Left lobe of liver (tissue), 2 donors: ENCODE results near the gene TMC8. TPM values are rescaled to one million over a fixed set of nuclear protein-coding genes. Genes with fewer than 3 reads are reported as not detected.

Source experiments
- ATAC-seq: fragments of 200-7000 bp; cut with Tn5 transposase; one replicate; pipeline ENCODE4 v1.9.1; 2020; ENCODE audit warnings: mild to moderate bottlenecking, moderate library complexity
- DNase-seq: peaks from one replicate; pipeline ENCODE4 v3.0.0-alpha.2; 2020; ENCODE audit warnings: low spot score
- total RNA-seq: library from RNA; stranded (reverse); gene quantifications from one replicate; pipeline ENCODE4 v1.2.1, GENCODE V29; 2021
- donor health status: DM: no; HTN: no; CAD: no; lungs with moderate emphysema.
- donor health status: DM: no; HTN: yes; CAD: no.

Gene TMC8
- total RNA-seq, 1 donor from 2014 or later = 3.9 TPM

DNA sequence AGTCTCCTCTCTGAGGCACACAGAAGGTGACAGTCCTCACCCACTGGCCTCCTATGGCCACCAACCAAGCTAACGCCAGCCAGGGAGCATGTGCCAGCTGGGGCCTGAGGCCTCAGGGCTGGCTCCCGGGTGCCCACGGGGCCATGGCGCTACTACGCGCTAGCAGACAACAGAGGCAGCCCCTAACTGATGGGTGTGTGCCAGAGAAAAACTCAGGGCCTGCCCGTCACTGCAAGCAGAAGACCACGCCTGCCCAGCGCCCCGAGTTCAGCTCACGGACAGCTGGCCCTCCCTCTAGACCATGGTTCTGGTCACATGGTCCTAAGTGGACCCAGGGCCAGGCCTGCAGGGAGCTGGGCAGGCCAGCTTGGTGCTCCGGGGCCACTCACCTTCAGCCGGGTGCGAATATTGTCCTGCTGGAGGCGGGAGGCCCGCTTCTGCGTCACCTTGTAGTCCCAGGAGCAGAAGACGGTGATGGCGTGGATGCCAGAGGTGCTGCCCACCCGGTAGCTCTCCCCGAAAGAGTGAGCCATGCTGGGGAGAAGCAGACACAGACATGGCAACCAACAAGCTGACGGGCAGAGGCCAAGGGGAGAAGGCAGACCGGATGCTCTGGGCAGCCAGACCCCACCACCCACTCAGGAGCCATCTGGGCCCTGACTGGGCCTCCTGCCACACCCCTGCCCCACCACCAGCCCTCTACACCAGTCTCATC is 8.2 kb upstream of the TMC8 start:
- no peak for ATAC-seq

DNA sequence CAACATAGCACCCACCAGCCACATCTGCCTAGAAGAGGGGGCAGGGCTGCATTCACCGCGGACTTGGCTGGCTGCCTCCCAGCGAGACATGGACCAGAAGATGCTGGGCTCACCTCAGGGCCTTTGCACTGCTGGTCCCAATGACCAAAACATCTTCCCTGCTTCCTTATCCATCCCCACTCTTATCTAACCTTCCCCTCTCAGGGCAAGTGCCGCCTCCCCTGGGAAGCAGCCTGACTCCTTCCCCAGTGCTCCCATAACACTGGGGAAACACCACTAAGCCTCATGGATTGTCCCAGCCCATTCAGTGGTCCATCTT is 7.7 kb upstream of the TMC8 start:
- ATAC-seq (no peak), DNase-seq (no peak)

More for the DNA sequence above, 8.2 kb upstream of the TMC8 start:
- DNase-seq = no peak

DNA sequence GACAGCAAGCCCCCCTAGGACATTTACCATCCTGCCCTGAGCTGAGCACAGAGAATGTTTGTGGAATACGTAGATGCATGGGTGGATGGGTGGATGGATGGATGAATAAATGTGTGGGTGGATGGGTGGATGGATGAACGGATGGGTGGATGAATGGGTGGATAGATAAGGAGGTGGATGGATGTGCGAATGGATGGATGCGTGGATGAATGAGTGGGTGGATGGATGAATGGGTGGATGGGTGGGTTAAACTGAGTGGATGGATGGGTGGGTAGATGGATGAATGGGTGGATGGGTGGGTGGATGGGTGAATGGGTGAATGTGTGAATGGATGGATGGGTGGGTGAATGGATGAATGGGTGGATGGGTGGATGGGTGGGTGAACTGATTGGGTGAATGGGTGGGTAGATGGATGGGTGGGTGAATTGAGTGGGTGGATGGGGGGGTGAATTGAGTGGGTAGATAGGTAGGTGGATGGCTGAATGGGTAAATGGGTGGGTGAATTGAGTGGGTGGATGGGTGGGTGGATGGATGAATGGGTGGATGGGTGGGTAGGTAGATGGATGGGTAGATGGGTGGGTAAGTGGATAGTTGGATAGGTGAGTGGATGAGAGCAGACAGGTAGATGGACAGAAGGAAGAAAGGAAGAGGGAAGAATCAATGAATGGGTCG is 7.2 kb upstream of the TMC8 start:
- ATAC-seq (no peak), DNase-seq (no peak)

DNA sequence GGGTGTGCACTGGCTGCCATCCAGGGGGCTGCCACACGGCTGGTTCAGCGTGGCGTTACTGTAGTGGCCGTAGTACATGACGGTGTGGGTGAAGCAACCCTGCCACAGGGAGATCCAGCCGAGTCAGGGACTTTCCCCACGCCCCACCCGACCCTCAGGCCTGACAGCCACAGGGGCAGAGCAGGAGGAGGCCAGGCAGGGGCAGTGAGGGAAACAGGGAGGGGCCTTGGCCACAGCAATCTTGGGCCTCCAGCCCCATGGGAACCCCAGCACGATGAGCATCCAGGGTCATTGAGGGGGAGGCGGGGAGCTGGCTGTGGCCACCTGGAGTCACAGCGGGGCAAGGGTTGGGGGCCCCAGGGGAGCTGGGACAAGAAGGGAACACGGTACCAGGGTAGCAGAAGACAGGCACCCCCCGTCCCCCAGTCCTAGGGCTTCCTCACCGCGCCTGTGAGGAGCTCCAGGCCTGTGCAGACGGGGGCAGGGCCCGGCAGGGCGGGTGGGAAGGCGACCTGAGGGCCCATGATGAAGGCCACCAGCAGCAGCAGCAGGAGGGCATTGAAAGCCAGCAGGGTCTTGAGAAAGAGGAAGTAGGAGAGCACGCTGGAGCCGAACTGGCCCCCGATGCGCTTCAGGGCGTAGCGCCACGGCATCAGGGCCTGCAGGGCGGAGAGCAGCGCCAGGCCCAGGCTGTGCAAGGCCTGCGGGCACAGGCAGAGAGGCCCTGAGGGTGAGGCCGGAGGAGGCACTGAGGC is 6.3 kb upstream of the TMC8 start:
- DNase-seq = no peak
- no peak for ATAC-seq

DNA sequence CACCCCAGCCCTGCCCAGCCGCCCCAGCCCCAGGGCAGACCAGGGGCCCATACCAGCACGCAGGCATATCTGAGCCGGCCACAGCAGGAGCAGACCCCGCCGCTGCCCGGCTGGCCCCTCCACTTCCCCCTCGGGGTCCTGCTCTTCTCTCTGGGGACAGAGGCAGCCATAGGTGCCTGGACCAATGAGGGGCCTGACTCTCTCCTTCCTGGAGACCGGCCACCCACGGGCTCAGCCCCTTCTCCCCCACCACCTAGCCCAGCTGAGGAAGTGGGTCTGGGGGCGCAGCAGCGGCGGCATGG is 5.8 kb upstream of the TMC8 start:
- DNase-seq (no peak), ATAC-seq (no peak)

DNA sequence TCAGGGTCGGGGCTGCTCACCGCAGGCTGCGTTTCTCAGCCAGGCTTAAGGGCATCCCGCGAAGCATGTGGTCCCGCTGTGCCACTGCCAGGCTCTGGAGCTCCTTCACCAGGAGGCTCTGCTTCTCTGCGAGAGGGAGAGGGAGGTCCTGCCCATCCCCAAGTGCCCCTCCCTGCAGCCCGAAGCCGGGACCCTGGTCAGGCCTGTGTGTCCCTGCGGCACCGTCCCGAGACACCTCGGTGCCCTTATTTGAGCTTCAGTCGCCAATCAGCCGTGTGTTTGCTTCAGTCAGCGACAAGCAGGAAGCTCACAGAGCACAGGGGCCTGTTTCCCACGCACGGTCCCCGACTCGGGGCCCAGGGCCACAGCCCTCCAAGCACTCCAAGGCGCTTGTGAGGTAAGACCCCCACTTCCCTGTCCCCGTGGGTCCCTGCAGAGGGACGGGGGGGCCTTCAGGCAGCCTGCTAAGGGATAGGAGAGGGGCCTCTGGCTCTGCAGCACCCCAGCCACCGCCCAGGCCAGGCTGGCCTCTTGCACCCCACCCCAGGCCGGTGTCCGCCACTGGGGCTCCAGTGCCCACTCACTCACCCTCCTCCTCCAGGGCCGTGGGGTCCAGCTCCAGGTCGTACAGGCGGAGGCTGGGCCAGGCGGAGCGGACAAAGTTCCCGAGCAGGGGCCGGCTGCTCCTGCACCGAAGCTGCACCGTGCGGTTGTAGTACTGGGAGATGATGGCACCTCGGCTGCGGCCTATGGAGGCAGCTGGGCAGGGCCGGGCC is 5.2 kb upstream of the TMC8 start:
- ATAC-seq = no peak
- no peak for DNase-seq

DNA sequence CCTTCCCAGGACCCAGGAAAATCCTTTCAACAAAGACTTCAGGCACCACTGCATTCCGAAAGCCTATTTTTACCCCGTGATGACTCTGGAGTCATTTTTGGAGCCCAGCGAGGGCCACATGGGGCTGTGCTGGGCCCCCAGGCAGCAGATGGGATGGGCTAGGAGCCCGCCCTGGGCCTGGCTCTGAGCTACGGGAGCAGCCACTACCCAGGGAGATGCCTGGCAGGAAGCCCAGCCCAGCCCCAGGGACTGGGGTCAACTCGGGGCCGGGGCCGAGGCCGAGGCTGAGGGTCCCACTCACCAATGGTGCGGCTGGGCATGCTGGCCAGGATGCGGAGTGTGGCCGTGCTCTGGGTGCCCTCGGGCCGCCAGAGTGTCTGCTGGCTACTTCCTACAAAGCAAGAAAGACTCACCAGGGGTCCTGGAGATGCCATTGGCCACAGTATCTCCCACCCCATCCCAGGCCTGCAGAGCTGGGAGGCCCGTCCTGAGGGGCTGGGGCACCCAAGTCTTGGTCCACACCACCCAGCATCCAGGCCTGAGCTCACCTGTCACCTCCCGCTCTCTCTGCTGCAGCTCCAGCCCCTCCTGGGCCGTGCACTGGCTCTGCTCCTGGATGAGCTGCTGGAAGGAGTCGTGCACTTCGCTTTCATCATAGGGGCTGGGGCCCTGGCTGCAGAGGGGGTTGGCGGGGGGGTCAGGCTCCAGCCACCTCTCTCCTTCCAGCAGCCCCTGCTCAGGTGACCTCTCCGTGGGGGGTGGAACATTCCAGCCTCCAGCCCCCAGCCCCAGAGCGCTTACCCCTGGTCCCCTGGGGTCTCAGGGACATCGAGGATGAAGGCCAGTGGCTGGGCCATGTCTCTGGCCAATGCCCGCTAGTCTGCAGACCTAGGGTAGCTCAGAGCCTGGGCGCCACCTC is 4.3 kb upstream of the TMC8 start:
- ATAC-seq (no peak), DNase-seq (no peak)

DNA sequence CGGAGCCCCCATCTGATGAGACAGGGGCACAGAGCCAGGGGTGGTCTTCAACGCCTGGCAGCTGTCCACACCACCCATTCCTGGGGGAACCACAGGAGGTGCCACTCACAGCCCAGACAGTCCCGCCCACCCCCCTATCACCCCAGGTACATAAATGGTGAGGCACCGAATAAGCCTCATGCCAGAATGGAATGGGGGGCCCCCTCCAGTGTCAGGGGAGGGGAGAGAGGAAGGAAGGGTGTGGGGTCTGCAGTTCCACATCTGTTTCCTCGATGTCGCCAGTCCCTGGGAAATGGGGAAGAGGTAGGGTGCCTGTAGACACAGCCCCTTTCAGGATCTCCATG is 3.7 kb upstream of the TMC8 start:
- ATAC-seq (no peak), DNase-seq (no peak)

DNA sequence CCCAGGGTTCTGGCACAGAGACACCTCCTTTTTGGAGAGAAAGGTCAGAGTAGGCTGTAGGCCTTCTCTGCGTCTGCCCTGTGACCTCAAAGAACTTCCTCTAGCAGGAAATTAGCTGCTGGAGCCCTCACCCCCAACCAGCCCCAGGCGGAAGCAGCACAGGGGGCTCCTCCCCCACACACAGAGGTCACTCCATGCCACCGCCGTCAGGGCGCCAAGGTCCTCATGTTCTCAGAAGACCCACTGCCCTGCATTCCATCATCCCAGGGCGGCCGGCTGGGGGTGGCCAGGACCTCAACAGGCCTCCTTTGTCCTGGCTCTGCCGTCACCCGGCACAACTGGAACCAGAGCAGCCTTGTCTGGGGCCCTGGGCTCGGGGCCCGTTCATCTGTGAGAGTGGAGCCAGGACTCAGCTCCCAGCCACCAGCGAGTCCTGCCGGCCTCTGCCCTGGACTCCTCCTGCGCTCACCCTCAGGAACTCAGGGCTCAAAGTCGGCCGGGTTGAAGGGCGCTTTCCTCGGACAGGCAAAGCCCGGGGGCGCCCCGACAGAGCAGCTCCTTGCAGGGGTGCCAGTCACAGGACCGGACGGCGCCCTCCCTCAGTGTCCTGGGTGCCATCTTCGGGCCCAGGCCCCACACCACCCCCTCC is 3.2 kb upstream of the TMC8 start:
- ATAC-seq = peak; percentile 45
- peak; percentile 68 for DNase-seq

DNA sequence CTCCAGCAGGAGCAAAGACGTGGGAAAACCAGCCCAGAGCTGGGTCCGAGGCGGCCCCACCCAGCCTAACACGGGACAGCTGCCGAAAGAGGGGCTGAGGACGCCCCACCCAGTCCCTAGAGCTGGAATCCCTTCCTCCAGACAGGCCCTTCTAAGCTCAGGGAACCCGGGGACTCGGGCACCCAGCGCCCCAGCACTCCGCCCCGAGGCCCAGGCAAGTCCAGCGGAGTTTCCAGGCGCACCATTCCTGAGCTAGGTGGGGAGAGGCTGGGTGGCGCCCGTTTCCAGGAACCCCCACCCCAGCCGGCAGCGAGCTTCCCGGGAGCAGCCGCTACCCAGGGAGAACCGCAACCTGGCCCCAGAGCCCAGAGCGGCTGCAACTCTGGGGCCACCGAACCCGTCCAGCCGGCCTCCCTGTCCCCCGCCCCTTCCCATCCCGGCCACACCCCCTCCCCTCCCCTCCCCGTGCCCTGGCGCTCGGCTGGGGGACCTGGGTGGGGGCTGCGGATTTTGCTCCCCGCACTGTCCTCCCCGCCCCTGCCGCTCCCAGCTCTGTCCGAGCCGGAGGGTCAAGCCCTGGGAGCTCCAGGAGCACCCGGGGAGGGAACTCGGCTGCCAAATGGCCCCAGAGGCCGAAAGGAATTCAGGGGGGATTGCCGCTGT is 2.6 kb upstream of the TMC8 start:
- no peak for DNase-seq
- ATAC-seq = peak; percentile 35

DNA sequence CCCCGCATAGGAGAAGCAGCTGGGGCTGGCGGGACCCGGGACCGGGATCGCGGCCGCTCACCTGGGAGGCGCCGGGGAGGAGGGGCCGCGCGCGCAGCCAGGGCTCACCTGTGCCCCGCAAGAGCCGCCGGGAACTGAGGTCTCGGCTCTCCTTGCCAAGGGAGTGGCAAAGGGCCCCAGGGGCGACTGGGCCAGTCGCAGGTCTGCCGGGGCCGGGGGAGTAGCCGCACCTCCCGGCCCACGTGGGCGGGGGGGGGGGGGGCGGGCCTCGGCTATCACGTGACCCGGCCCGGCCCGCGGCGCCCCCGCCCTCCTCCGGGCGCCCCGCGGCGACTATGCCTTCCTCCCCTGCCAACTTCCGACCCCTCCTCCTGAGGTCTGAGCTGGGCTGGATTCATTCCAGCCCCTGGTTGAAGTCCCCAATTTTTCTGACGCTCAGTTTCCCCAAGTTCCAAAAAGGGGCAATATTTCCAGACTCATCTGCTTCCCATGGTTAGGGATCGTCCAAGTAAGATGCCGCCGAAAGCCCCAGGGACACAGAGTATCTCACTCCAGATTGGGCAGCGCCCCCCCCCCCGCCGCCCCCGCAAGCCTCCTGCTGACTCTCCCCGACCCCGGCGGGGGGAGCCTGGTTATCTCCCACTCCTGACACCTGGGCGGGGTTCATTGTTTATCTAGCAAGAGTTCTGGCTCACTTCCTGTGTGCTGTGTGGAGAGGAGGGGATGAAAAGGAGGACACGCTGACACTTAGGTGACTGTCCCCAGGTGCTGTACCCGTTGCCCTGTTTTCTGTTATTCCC is 1.8 kb upstream of the TMC8 start, which contains the start of gene TMC6:
TMC6 (minus strand) TSS at position 205 of the 800 bp plus-strand sequence. CDS start 1,923 bp downstream, outside the sequence.
- ATAC-seq (peak; percentile 42), DNase-seq (no peak)

DNA sequence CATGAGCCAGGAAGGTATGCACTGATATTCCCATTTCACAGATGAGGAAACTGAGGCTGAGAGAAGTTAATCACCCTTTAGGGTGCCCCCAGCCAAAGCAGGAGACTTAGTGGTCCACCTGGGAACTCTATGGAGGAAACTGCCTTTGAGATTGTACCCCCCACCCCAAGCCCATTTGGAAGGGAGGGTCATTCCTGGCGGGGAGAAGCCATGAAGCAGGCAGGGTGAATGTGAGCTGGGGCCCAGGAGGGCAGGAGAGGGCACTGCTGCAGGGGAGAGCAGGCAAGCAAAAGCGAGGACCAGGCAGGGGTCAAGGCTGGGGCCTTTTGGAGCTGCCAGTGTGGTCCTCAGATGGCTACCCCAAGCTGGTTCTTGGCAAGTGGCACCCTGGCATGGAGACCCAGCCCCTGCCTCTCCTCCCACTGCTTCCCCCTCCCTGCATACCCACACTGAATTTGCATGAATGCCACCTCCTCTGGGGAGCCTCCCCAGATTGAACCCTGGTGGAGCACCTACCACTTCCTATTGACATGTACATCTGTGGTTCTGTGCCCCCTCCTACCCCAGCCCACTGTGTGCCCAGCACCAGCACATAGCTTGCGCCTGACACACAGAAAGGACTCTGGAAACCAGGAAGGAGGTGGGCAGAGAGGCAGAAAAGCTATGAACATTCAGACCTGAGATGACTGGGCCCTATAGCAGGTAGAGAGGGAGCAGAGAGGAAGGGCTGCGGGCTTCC is 1.1 kb upstream of the TMC8 start:
- DNase-seq = no peak

DNA sequence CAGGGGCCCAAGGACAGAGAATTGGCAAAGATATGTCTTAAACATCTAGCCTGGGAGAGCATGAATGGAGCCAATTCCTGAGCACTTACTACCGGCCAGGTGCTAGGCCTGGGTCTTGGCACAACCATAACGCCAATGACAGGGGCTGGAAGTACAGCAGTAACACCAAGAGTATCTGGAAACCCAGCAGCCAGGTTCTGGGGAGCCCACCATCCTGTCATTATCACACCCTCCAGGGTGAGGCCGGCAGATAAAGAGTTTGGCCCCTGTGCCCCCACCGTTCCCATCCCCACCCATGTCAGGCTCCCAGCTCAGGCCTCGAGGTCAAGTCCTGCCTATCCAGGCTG is 508 bp upstream of the TMC8 start:
- DNase-seq = no peak
- ATAC-seq = no peak

More for the DNA sequence above, 1.1 kb upstream of the TMC8 start:
- ATAC-seq = no peak

DNA sequence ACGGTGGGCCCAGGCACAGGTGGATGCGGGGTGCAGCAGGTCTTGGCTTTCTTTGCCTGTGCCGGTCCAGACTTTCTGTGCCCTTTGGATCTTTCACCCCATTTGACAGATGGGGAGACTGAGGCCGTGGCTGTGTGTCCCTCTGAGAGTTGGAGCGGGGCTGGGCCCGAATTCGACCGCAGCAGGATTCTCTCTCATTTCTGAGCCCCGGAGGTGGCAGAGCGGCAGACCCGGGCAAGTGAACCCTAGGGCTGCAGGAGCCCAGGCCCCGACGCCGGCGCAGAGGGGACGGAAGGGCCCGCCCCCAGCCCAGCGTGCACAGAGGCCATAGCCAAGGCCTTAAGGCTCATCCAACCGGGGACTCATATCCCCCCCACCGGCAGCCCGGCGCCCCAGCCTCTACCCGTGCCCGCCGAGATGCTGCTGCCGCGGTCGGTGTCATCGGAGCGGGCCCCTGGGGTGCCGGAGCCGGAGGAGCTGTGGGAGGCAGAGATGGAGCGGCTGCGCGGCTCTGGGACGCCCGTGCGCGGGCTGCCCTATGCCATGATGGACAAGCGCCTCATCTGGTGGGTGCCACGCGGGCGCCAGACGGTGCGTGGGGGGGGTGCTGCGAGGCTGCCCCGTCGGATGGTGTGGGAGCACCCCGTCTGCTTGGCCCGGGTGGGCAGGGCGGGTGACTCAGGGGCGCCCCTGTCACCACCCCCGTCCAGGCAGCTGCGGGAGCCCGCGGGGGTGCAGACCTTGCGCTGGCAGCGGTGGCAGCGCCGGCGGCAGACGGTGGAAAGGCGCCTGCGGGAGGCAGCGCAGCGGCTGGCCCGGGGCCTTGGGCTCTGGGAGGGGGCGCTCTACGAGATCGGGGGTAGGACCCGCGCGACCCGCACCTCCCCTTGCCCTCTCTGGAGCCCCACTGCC is 857 bp downstream of the TMC8 start:
- ATAC-seq (no peak), DNase-seq (no peak)

DNA sequence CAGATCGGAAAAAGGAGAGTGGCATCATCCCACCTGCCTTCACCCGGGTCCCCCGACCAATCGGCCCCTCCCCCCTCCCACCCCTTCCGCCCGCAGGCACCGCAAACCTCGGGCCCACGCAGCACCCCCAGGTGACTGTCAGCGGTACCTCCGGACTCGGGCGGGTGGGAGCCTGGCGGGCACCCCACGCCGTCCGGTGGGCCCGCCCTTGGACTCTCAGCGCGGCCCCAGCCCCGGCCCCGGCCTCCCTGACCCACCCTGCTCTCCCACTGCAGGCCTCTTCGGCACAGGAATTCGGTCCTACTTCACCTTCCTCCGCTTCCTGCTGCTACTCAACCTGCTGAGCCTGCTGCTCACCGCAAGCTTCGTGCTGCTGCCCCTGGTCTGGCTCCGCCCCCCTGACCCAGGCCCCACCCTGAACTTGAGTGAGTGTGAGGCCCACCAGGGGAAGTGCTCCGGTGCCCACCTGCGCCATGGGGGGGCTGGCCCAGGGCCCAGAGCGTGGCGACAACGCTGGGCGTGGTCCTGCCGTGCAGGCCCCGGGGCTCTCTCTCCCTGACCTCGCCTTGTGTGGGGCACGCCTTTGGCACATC is 1.6 kb downstream of the TMC8 start:
- DNase-seq (no peak), ATAC-seq (no peak)

DNA sequence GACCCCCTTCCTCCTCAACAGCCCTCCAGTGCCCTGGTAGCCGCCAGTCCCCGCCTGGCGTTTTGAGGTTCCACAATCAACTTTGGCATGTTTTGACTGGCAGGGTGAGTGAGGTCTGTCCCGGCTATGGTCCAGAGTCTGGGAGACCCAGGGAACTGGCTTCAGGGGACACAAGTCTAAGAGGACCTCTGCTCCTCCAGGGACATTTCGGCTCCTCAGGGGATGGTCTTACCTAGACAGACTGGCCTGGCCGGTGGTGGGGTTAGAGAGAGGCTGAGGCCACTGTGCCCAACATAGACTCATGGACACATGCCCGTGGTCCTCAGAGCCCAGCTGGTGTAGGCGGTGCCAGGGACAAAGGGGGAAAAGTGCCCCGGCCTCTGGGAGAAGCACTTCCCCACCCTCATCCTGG is 2.2 kb downstream of the TMC8 start:
- ATAC-seq (no peak), DNase-seq (no peak)
